Urinary bladder (tissue), 4 donors: Measurements from ENCODE around the gene LRCOL1. TPM values are rescaled to one million over a fixed set of nuclear protein-coding genes. Genes with fewer than 3 reads are reported as not detected.

Source experiments
- DNase-seq: peaks from one replicate; pipeline ENCODE4 v3.0.0-alpha.2; 2015; ENCODE audit errors: extremely low spot score
- H3K27ac ChIP-seq: one replicate; pipeline ENCODE4 v1.5.1; 2013; ENCODE audit warnings: low read depth, mild to moderate bottlenecking, moderate library complexity
- H3K36me3 ChIP-seq: one replicate; pipeline ENCODE4 v1.6.1; 2013; ENCODE audit warnings: mild to moderate bottlenecking, moderate library complexity; ENCODE audit not compliant: insufficient read depth
- H3K4me1 ChIP-seq: one replicate; pipeline ENCODE4 v1.6.1; 2013; ENCODE audit warnings: mild to moderate bottlenecking, moderate library complexity; ENCODE audit not compliant: insufficient read depth
- H3K4me3 ChIP-seq: one replicate; pipeline ENCODE4 v1.5.1; 2013; ENCODE audit warnings: low read depth, low read length
- WGBS: extraction: QIAGEN DNeasy Blood & Tissue Kit; methylation state at CpG from one replicate; pipeline ENCODE4 v1.1.7; 2013; 5-methylcytosine and 5-hydroxymethylcytosine counted together
- polyA plus RNA-seq: library from polyadenylated mRNA; stranded (reverse); fragments of 200-250 nt; gene quantifications from one replicate; pipeline ENCODE4 v1.2.3, GENCODE V29; 2013
- total RNA-seq: library from RNA; depleted of rRNA; stranded (reverse); fragments of >200 nt; gene quantifications from one replicate; pipeline ENCODE4 v1.2.3, GENCODE V29; 2014
- donor health status: healthy with polysubstance abuse.
- donor health status: healthy.

Gene LRCOL1
- total RNA-seq: not detected
- polyA plus RNA-seq: 0.15 TPM

GRCh38 chr12:132610051-132610759 lies at the start of gene LRCOL1:
Gene LRCOL1, minus strand, starts transcription at chr12:132610582. Its CDS starts 4,331 bp downstream, at chr12:132606251.
- DNase-seq: no peak
- 31% methylated on average over 35 of the region's 35 CpGs for WGBS
- Histone ChIP-seq H3K27ac (no peak within 1 kb of the TSS), H3K36me3 (no peaks in the 10 kb centered on the region), H3K4me1 (no peaks in the 10 kb centered on the region), H3K4me3 (no peak within 1 kb of the TSS)

- Histone ChIP-seq H3K4me3 (no peak overlapping the region), H3K36me3 (no peaks in the 10 kb centered on the region), H3K27ac (no peak overlapping the region), H3K4me1 (no peaks in the 10 kb centered on the region)
- DNase-seq: no peak
- WGBS: 75% methylated on average over 5 of the region's 5 CpGs
Measured at GRCh38 chr12:132660052-132660451, 49.7 kb upstream of the LRCOL1 start.

- H3K4me1 ChIP-seq: no peaks in the 10 kb centered on the region
- WGBS: 92% methylated on average over 16 of the region's 16 CpGs
- no peaks in the 10 kb centered on the region for H3K36me3 ChIP-seq
- no peak for DNase-seq
- no peak overlapping the region for H3K4me3 ChIP-seq
- no peak overlapping the region for H3K27ac ChIP-seq
Measured at GRCh38 chr12:132659146-132659545, 48.8 kb upstream of the LRCOL1 start.

- H3K4me3 ChIP-seq: no peak overlapping the region
- 91% methylated on average over 32 of the region's 32 CpGs for WGBS
- H3K27ac ChIP-seq: no peak overlapping the region
- H3K4me1 ChIP-seq: no peaks in the 10 kb centered on the region
- H3K36me3 ChIP-seq: no peaks in the 10 kb centered on the region
- DNase-seq: no peak
Measured at GRCh38 chr12:132658149-132658894, 47.9 kb upstream of the LRCOL1 start.

GRCh38 chr12:132657004-132657727 lies 46.8 kb upstream of the LRCOL1 start:
- peaks cover 3% of the 10 kb centered on the region for H3K36me3 ChIP-seq
- no peak overlapping the region for H3K27ac ChIP-seq
- no peak overlapping the region for H3K4me3 ChIP-seq
- no peak for DNase-seq
- WGBS: 95% methylated on average over 12 of the region's 12 CpGs
- H3K4me1 ChIP-seq: no peaks in the 10 kb centered on the region

GRCh38 chr12:132653567-132654290 lies 43.3 kb upstream of the LRCOL1 start:
- Histone ChIP-seq H3K4me1 (no peaks in the 10 kb centered on the region), H3K36me3 (peaks cover 3% of the 10 kb centered on the region), H3K27ac (no peak overlapping the region), H3K4me3 (no peak overlapping the region)
- no peak for DNase-seq
- WGBS: 91% methylated on average over 7 of the region's 7 CpGs

- WGBS: 84% methylated on average over 9 of the region's 9 CpGs
- no peak for DNase-seq
- no peak overlapping the region for H3K4me3 ChIP-seq
- H3K36me3 ChIP-seq: peaks cover 4% of the 10 kb centered on the region
- H3K27ac ChIP-seq: no peak overlapping the region
- no peaks in the 10 kb centered on the region for H3K4me1 ChIP-seq
Measured at GRCh38 chr12:132651444-132652100, 41.2 kb upstream of the LRCOL1 start.

- Histone ChIP-seq H3K4me1 (no peaks in the 10 kb centered on the region), H3K36me3 (peaks cover 4% of the 10 kb centered on the region), H3K27ac (no peak overlapping the region), H3K4me3 (no peak overlapping the region)
- DNase-seq: no peak
- WGBS: 93% methylated on average over 27 of the region's 27 CpGs
Measured at GRCh38 chr12:132649226-132649945, 39.0 kb upstream of the LRCOL1 start.

- no peak overlapping the region for H3K27ac ChIP-seq
- 94% methylated on average over 24 of the region's 24 CpGs for WGBS
- H3K4me1 ChIP-seq: no peaks in the 10 kb centered on the region
- no peak for DNase-seq
- H3K4me3 ChIP-seq: no peak overlapping the region
- peaks cover 4% of the 10 kb centered on the region for H3K36me3 ChIP-seq
Measured at GRCh38 chr12:132648616-132649225, 38.3 kb upstream of the LRCOL1 start.

GRCh38 chr12:132647858-132648257 lies 37.5 kb upstream of the LRCOL1 start:
- Histone ChIP-seq H3K36me3 (peaks cover 2% of the 10 kb centered on the region), H3K27ac (no peak overlapping the region), H3K4me1 (no peaks in the 10 kb centered on the region), H3K4me3 (no peak overlapping the region)
- DNase-seq: no peak
- WGBS: 96% methylated on average over 10 of the region's 10 CpGs

GRCh38 chr12:132646850-132647249 lies 36.5 kb upstream of the LRCOL1 start:
- no peak overlapping the region for H3K27ac ChIP-seq
- DNase-seq: no peak
- no peaks in the 10 kb centered on the region for H3K4me1 ChIP-seq
- peaks cover 2% of the 10 kb centered on the region for H3K36me3 ChIP-seq
- H3K4me3 ChIP-seq: no peak overlapping the region
- 96% methylated on average over 7 of the region's 7 CpGs for WGBS
